Endodermal cell (in vitro differentiated cells): Measurements from ENCODE around the gene MDM1. TPM values are rescaled to one million over a fixed set of nuclear protein-coding genes. Genes with fewer than 3 reads are reported as not detected.

Experiments used
- DNase-seq: peaks from one replicate; pipeline ENCODE4 v3.0.0-alpha.2; 2017
- H3K27ac ChIP-seq: 2 replicates; pipeline ENCODE4 v1.5.1; 2013; ENCODE audit warnings: mild to moderate bottlenecking, low read depth, low read length, moderate library complexity
- H3K27me3 ChIP-seq: 2 replicates; pipeline ENCODE4 v1.6.1; 2013; ENCODE audit warnings: mild to moderate bottlenecking, low read length, moderate library complexity; ENCODE audit not compliant: insufficient read depth, control insufficient read depth, poor library complexity, severe bottlenecking
- H3K36me3 ChIP-seq: 2 replicates; pipeline ENCODE4 v1.7.0; 2013; ENCODE audit warnings: mild to moderate bottlenecking, low read length, moderate library complexity; ENCODE audit not compliant: control insufficient read depth, insufficient read depth
- H3K4me1 ChIP-seq: one replicate; pipeline ENCODE4 v1.7.0; 2013; ENCODE audit warnings: low read length; ENCODE audit not compliant: control insufficient read depth, insufficient read depth
- H3K4me3 ChIP-seq: 2 replicates; pipeline ENCODE4 v1.5.1; 2013; ENCODE audit warnings: mild to moderate bottlenecking, low read length, moderate library complexity
- H3K9ac ChIP-seq: 2 replicates; pipeline ENCODE4 v1.6.1; 2013; ENCODE audit warnings: mild to moderate bottlenecking, low read length, moderate library complexity; ENCODE audit not compliant: poor library complexity, severe bottlenecking; ENCODE audit errors: extremely low read depth
- H3K9me3 ChIP-seq: 2 replicates; pipeline ENCODE4 v1.6.1; 2013; ENCODE audit warnings: mild to moderate bottlenecking, low read length, moderate library complexity; ENCODE audit not compliant: control insufficient read depth
- H3K27ac Mint-ChIP-seq: 2 replicates; pipeline ENCODE4 v1.8.0; 2020; ENCODE audit warnings: mixed read lengths
- H3K27me3 Mint-ChIP-seq: 2 replicates; pipeline ENCODE4 v1.8.0; 2021; ENCODE audit warnings: mild to moderate bottlenecking, mixed read lengths; ENCODE audit not compliant: insufficient read depth
- H3K36me3 Mint-ChIP-seq: 2 replicates; pipeline ENCODE4 v1.8.0; 2020; ENCODE audit warnings: low read depth, mixed read lengths
- H3K4me1 Mint-ChIP-seq: 2 replicates; pipeline ENCODE4 v1.8.0; 2020; ENCODE audit warnings: mixed read lengths
- H3K4me3 Mint-ChIP-seq: 2 replicates; pipeline ENCODE4 v1.8.0; 2020; ENCODE audit warnings: mild to moderate bottlenecking, moderate library complexity, mixed read lengths
- H3K9me3 Mint-ChIP-seq: 2 replicates; pipeline ENCODE4 v1.8.0; 2020; ENCODE audit warnings: mild to moderate bottlenecking, mixed read lengths
- CTCF ChIP-seq: fragments of 200-600 bp; sonication (generic); conservative IDR thresholded peaks from 2 replicates; pipeline ENCODE4 v1.5.0; 2021; ENCODE audit warnings: antibody characterized with exemption, mild to moderate bottlenecking
- WGBS, 2 experiments: methylation state at CpG; one replicate each; pipeline versions ENCODE4 v1.1.5 to v1.1.7; 2013; ENCODE audit warnings: missing lambda C conversion rate in 2 of 2, mixed read lengths in 1 of 2; ENCODE audit not compliant: insufficient coverage in 1 of 2, insufficient read length in 1 of 2; 5-methylcytosine and 5-hydroxymethylcytosine counted together
- total RNA-seq, 2 donors: library from RNA; stranded (reverse); fragmentation: NEBNext Ultra II Directional in 1 of 2; extraction: Animal tissue kit (Norgen Biotek cat#: 25700) in 1 of 2; gene quantifications; 2 replicates in 1 of 2; 3 replicates in 1 of 2; pipeline ENCODE4 v1.2.1, GENCODE V29; 2021

MDM1 gene
- total RNA-seq, 2 donors from 2014 or later = 20.2 to 21.2 TPM

GRCh38 chr12:68327896-68328295 is 4.3 kb downstream of the MDM1 start:
- Mint-ChIP-seq H3K4me1 (peaks cover 35% of the 10 kb centered on the region), H3K27ac (no peak overlapping the region), H3K4me3 (no peak overlapping the region), H3K27me3 (no peaks in the 10 kb centered on the region), H3K36me3 (peaks cover 18% of the 10 kb centered on the region), H3K9me3 (no peaks in the 10 kb centered on the region)
- no peak overlapping the region for H3K9ac ChIP-seq
- TF ChIP-seq CTCF = no peak
- 80 to 93% methylated on average over 2 to 3 of the region's 3 CpGs for WGBS, 2 experiments
- no peak overlapping the region for H3K4me3 ChIP-seq
- H3K27ac ChIP-seq = no peak overlapping the region
- no peaks in the 10 kb centered on the region for H3K9me3 ChIP-seq
- no peaks in the 10 kb centered on the region for H3K27me3 ChIP-seq
- H3K36me3 ChIP-seq = peaks cover 15% of the 10 kb centered on the region
- DNase-seq = no peak
- peaks cover 9% of the 10 kb centered on the region for H3K4me1 ChIP-seq

GRCh38 chr12:68326716-68327115 is 5.4 kb downstream of the MDM1 start:
- H3K4me3 Mint-ChIP-seq = no peak overlapping the region
- WGBS, 2 experiments = 90 to 100% methylated on average over 2 of the region's 3 CpGs
- Histone ChIP-seq H3K9ac (no peak overlapping the region), H3K4me3 (no peak overlapping the region), H3K27ac (no peak overlapping the region), H3K9me3 (no peaks in the 10 kb centered on the region), H3K4me1 (peaks cover 9% of the 10 kb centered on the region), H3K27me3 (no peaks in the 10 kb centered on the region), H3K36me3 (peaks cover 22% of the 10 kb centered on the region)
- H3K27me3 Mint-ChIP-seq = no peaks in the 10 kb centered on the region
- no peak overlapping the region for H3K27ac Mint-ChIP-seq
- peaks cover 31% of the 10 kb centered on the region for H3K4me1 Mint-ChIP-seq
- no peak for DNase-seq
- H3K9me3 Mint-ChIP-seq = no peaks in the 10 kb centered on the region
- TF ChIP-seq CTCF = no peak
- peaks cover 21% of the 10 kb centered on the region for H3K36me3 Mint-ChIP-seq

- Histone ChIP-seq H3K9me3 (no peaks in the 10 kb centered on the region), H3K9ac (no peak overlapping the region), H3K27ac (no peak overlapping the region), H3K4me3 (no peak overlapping the region), H3K27me3 (no peaks in the 10 kb centered on the region), H3K36me3 (peaks cover 26% of the 10 kb centered on the region), H3K4me1 (peaks cover 7% of the 10 kb centered on the region)
- no peak for DNase-seq
- Mint-ChIP-seq H3K4me3 (no peak overlapping the region), H3K36me3 (peaks cover 21% of the 10 kb centered on the region), H3K27ac (no peak overlapping the region), H3K9me3 (no peaks in the 10 kb centered on the region), H3K4me1 (peaks cover 25% of the 10 kb centered on the region), H3K27me3 (no peaks in the 10 kb centered on the region)
- TF ChIP-seq CTCF = no peak
- whole genome bisulfite sequencing, 2 experiments = 71 to 95% methylated on average over 1 of the region's 1 CpG
Observed at GRCh38 chr12:68325966-68326365, 6.2 kb downstream of the MDM1 start.
